D721Med (cell line): ENCODE data around the gene TECTB.

Experiments used
- DNase-seq: peaks from one replicate; pipeline ENCODE4 v3.0.0; 2011; ENCODE audit warnings: low spot score; ENCODE audit not compliant: insufficient read length
- FAIRE-seq: peaks from 2 replicates; lab custom pipeline; 2011; peaks lifted over from hg19 to GRCh38; lab: Jason Lieb, UNC
- TF ChIP-seq, protein P1 (sequence below): IDR thresholded peaks from 2 replicates; pipeline ENCODE4 v1.5.1; 2012; ENCODE audit warnings: mild to moderate bottlenecking, control low read depth; ENCODE audit not compliant: insufficient read depth; ENCODE audit errors: missing control alignments

TECTB gene

DNA sequence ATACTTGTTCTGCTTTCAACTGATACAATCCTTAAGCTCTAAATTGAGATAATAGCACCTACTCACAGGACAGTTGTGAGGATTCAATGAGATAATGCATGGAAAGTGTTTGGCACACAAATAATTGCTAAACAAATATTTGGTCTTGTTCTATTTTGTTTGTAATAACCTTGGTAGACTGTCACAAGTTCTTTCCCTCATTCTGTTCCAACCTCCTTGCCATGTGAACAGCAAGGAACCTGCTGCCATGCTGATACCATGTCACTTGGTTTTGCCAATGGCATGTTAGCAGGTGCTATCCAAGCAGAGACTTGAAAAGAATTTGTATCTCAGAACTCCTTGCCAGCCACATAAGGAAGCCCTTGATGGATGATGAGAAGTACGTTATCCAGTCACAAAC is 24.8 kb upstream of the TECTB start:
- no peak for FAIRE-seq

DNA sequence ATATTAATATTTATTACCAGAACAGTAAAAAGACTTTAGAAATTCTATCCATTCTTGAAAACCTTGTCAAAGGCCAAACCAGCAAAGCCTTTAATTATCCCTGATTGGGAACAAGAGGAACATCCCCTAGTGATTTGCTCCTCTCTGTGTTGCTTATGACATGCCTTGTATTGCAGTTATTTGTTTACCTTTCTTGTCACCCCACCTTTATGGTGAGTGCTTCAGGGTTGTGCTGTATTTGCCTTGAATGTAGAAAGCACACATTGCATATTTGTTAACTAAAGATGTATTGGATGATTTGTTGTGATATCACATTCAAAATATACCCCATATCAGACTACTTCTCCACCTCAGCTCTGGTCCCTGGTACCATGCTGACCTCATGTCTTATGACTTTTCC is 23.5 kb upstream of the TECTB start:
- TF ChIP-seq, protein P1, sequence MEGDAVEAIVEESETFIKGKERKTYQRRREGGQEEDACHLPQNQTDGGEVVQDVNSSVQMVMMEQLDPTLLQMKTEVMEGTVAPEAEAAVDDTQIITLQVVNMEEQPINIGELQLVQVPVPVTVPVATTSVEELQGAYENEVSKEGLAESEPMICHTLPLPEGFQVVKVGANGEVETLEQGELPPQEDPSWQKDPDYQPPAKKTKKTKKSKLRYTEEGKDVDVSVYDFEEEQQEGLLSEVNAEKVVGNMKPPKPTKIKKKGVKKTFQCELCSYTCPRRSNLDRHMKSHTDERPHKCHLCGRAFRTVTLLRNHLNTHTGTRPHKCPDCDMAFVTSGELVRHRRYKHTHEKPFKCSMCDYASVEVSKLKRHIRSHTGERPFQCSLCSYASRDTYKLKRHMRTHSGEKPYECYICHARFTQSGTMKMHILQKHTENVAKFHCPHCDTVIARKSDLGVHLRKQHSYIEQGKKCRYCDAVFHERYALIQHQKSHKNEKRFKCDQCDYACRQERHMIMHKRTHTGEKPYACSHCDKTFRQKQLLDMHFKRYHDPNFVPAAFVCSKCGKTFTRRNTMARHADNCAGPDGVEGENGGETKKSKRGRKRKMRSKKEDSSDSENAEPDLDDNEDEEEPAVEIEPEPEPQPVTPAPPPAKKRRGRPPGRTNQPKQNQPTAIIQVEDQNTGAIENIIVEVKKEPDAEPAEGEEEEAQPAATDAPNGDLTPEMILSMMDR = no peak
- no peak for DNase-seq
- FAIRE-seq = no peak

More for the DNA sequence above, 24.8 kb upstream of the TECTB start:
- no peak for DNase-seq
- TF ChIP-seq, protein P1 = no peak

DNA sequence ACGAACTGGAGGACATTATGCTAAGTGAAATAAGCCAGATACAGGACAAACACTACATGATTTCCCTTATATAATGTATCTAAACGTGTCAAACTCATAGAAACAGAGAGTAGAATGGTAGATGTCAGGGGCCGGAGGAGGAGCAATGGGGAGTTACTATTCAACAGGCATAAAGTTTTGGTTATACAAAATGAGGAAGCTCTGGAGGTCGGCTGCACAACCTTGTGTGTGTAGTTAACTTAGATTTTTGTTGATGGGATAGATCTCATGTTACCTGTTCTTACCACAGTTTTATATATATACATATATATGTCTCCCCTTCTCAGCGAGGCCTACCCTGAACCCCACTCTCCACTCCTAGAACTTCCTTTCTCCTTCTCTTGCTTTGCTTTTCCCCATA is 22.4 kb upstream of the TECTB start:
- TF ChIP-seq, protein P1 = no peak
- no peak for DNase-seq
- FAIRE-seq = no peak

DNA sequence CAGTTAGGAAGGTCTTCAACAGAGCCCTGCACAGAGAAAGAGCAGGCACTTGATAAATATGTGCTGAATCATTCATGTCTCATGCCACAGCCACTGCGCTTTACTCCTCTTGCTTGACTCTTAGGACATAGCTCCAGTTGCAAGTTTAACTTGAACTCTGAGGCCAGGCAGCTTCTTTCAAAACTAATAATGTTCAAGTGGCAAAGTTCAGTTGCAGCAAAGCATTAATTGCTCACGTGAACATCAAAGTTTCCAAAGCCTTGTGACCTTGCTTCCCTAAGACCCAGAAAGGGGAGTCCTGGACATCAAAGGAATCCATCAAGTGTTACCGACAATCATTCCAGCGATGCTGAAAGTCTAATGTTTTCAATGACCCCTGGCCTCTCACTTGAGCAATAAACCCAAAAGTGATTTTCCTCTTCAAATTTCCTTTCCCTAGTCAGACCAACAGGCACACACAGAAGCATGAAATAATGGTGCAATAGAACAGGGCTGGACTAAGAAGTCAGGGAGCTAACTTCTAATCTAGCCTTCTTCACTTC is 21.8 kb upstream of the TECTB start:
- DNase-seq (no peak), FAIRE-seq (no peak)
- TF ChIP-seq, protein P1 = no peak

DNA sequence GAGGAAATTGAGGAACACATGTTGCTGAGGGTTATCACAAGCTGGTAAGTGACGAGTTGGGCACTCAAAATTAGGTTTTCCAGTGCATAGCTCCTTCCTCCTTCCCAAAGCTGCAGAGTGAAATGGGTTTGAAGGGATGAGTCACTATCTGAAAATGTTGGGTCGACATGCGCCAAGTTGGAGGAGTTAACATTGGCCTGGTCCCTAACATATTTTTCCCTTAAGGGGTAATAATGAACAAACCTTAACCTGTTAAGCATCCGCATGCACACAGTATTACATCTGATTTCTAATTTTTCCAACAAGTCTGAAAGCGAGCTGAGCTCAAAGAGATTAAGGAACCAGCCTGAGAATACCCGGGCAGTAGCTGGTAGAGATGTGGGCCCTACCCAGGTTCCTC is 20.7 kb upstream of the TECTB start:
- FAIRE-seq (no peak), DNase-seq (no peak)

DNA sequence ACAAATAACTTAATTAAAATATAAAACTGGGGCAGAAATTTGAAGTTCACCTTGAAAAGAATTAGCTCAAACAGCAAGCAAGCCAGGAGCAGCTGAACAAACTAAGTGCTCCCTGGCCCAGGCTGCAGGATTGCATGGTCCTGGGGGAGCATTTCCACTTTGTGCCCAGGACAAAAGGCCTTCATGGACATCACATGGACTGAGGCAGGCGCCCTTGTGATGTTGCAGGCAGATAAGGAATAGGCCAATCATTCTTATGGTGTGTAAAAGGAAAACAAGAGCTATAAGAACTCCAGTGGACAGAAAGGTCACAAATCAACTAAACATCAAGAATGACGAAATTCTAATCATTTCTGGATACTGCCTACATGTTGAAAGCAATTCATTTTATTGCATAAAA is 17.5 kb upstream of the TECTB start:
- FAIRE-seq (no peak), DNase-seq (no peak)
- TF ChIP-seq, protein P1 = no peak

More for the DNA sequence above, 20.7 kb upstream of the TECTB start:
- TF ChIP-seq, protein P1 = no peak

DNA sequence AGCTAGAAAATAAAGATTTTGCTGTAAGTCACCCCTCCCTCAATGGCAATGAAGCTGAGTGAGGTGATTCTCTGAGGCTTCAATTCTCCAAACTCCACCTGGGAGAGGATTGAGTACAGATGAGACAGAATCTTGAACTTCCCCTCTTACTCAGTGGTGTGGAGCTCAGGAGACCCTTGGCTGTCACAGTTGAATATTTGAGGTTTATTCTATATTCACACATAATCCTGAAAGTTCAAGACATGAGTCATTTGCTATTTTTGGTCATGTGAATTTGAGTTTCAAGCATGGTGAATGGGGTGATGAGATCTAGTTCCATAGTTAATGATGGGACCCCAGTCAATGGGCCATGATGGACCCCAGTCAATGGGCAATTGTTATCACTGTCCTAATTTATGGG is 13.9 kb upstream of the TECTB start:
- DNase-seq = no peak
- TF ChIP-seq, protein P1 = no peak
- no peak for FAIRE-seq
